GM23338 (cell line): Measurements from ENCODE around the gene WDR70.

Experiments used
- CREB1 ChIP-seq: fragments of 250-450 bp; sonication (Bioruptor Pico); IDR thresholded peaks from 2 replicates; pipeline ENCODE4 v1.5.0; 2020; ENCODE audit warnings: low read depth, mild to moderate bottlenecking, moderate library complexity
- CTCF ChIP-seq, 2 experiments: fragments of 200-600 bp in 1 of 2; sonication (generic) in 1 of 2; conservative IDR thresholded peaks; 2 replicates each; pipeline versions ENCODE4 v1.5.1 to v1.6.1; 2016 to 2017; ENCODE audit warnings: antibody characterized with exemption in 2 of 2, low read depth in 2 of 2, mild to moderate bottlenecking in 2 of 2, moderate library complexity in 1 of 2
- ETS1 ChIP-seq: IDR thresholded peaks from 2 replicates; pipeline ENCODE4 v1.6.1; 2016; ENCODE audit warnings: antibody characterized with exemption
- EZH2 ChIP-seq: fragments of 200-600 bp; sonication (generic); IDR thresholded peaks from one replicate; pipeline ENCODE4 v1.8.0; 2017; ENCODE audit warnings: antibody characterized with exemption, mild to moderate bottlenecking, low read depth; ENCODE audit not compliant: unreplicated experiment
- EZH2phosphoT487 ChIP-seq: fragments of 200-600 bp; sonication (generic); IDR thresholded peaks from one replicate; pipeline ENCODE4 v1.8.1; 2018; ENCODE audit warnings: antibody characterized with exemption; ENCODE audit not compliant: unreplicated experiment
- JUNB ChIP-seq: IDR thresholded peaks from one replicate; pipeline ENCODE4 v1.6.1; 2016; ENCODE audit warnings: antibody characterized with exemption; ENCODE audit not compliant: unreplicated experiment
- NANOG ChIP-seq: IDR thresholded peaks from 2 replicates; pipeline ENCODE4 v1.6.1; 2016; ENCODE audit warnings: antibody characterized with exemption, borderline replicate concordance
- POLR2AphosphoS5 ChIP-seq: IDR thresholded peaks from 2 replicates; pipeline ENCODE4 v1.6.1; 2016; ENCODE audit warnings: antibody characterized with exemption, low read depth
- REST ChIP-seq: IDR thresholded peaks from one replicate; pipeline ENCODE4 v1.6.1; 2018; ENCODE audit warnings: antibody characterized with exemption; ENCODE audit not compliant: unreplicated experiment
- STAT1 ChIP-seq: IDR thresholded peaks from one replicate; pipeline ENCODE4 v1.6.1; 2016; ENCODE audit warnings: antibody characterized with exemption; ENCODE audit not compliant: unreplicated experiment
- ZNF114 ChIP-seq: fragments of 250-450 bp; sonication (Bioruptor Pico); IDR thresholded peaks from 2 replicates; pipeline ENCODE4 v1.5.0; 2020; ENCODE audit warnings: mild to moderate bottlenecking, moderate library complexity
- ZNF331 ChIP-seq: fragments of 250-450 bp; sonication (Bioruptor Pico); IDR thresholded peaks from 2 replicates; pipeline ENCODE4 v1.5.0; 2020; ENCODE audit warnings: low read depth, mild to moderate bottlenecking, moderate library complexity
- ZNF462 ChIP-seq: fragments of 250-450 bp; sonication (Bioruptor Pico); IDR thresholded peaks from 2 replicates; pipeline ENCODE4 v1.5.0; 2020; ENCODE audit warnings: mild to moderate bottlenecking, moderate library complexity

GRCh38 chr5:37554405-37554739 lies 175.3 kb downstream of the WDR70 start:
- TF ChIP-seq CTCF (conservative IDR thresholded peaks at IDR 0.05; ENCODE audit: low read depth in 2 of 2) (no peak), EZH2 (no peak), STAT1 (no peak), POLR2AphosphoS5 (no peak), JUNB (no peak), REST (no peak), CREB1 (CRISPR knock-in tag) (no peak), EZH2phosphoT487 (no peak), ETS1 (no peak), NANOG (no peak), ZNF331 (no peak), ZNF462 (CRISPR knock-in tag) (no peak), ZNF114 (CRISPR knock-in tag) (no peak)
